ENCODE measurements around the gene CST7. TPM values are rescaled to one million over a fixed set of nuclear protein-coding genes. Genes with fewer than 3 reads are reported as not detected.

The CST7 gene
- polyA plus RNA-seq, 5 donors: 1.3 to 1.9 (median 1.4) TPM

DNA sequence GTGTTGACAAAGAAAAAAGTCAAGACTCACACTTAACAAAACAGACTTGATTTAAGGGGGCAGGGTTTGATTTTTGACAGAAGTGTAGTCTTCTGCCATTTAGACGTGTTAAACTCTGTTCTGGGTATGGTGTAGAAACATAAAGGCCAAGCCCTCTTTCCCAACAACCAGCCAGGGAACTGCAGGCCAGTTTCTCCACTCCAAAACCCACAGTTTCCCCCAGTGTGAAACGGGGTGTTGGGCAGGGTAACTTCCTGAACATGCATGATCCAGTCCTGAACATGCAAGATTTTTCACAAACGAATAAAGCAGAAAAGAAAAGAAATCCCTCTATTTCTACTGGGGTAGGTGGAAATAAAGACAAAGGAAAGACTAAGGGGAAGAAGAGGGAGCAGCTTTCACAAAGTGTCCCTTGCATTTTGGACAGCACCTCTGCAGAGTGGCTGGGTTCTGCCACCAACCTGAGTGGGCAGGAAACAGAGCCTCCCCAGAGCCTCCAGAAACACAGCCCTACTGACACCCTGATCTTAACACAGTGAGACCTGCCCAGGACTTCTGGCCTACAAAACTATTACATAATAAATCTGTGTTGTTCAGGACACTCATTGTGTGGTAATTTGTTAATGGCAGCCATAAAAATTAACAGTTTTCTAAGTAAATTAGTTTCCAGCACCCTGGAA, 36.0 kb downstream of the CST7 start:
- DNase-seq: no peak

DNA sequence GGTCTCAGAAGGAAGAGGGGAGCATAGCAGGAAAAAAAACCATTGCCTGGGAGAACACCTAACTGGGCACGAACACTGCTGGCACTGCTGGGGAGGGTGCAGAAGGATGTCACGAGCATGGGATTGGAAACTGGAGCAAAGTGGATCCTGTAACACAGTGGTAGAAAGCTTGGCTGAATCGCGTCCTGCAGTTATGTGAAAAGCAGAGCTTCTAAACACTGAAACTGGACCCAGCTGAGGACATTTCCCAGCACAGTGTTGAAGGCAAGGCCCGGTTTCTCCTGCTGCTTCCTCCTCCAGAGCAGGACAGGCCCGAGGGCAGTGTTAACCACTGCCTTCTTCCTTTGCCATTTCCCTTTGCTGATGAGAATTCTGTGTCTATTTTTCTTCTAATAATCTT, 36.7 kb downstream of the CST7 start:
- DNase-seq: no peak

DNA sequence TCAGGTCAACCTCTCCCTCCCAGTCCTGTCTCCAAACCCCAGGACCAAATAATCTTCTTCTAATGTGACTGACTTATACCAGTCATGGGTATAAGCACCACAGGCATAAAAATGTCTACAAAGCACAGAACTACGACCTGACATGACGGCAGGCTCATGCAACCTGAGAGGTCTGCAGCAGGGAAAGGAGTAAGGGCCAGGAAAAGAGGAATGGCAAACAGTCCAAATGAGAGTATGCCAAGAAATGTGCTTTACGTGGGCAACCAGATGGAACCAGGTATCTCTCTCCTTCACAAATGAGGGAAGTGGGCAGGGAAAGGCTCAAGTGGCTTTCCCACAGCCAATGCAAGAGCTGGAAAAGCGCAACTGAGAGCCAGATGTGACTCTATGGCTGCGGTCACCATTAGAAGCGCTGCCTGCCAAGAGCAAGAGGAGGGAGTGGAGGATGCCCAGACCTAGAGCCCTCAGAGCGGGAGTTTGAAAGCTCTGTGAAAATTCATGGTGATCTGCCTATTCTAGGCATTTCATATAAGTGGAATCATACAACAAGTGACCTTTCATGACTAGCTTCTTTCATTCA, 37.5 kb downstream of the CST7 start:
- DNase-seq: no peak

DNA sequence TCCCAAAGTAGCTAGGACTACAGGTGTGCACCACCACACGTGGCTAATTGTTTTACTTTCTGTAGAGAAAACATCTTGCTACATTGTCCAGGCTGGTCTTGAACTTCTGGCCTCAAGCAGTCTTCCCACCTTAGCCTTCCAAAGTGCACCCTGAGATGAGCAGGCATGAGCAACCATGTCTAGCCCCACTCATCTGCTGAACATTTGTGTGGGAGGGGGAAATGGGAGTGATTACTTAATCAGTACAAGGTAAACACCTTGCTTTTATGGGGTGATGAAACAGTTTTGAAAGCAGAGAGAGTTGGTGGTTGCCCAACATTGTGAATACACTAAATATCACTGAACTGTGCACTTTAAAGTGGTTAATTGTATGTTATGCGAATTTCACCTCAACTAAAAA, 38.2 kb downstream of the CST7 start:
- DNase-seq: no peak

DNA sequence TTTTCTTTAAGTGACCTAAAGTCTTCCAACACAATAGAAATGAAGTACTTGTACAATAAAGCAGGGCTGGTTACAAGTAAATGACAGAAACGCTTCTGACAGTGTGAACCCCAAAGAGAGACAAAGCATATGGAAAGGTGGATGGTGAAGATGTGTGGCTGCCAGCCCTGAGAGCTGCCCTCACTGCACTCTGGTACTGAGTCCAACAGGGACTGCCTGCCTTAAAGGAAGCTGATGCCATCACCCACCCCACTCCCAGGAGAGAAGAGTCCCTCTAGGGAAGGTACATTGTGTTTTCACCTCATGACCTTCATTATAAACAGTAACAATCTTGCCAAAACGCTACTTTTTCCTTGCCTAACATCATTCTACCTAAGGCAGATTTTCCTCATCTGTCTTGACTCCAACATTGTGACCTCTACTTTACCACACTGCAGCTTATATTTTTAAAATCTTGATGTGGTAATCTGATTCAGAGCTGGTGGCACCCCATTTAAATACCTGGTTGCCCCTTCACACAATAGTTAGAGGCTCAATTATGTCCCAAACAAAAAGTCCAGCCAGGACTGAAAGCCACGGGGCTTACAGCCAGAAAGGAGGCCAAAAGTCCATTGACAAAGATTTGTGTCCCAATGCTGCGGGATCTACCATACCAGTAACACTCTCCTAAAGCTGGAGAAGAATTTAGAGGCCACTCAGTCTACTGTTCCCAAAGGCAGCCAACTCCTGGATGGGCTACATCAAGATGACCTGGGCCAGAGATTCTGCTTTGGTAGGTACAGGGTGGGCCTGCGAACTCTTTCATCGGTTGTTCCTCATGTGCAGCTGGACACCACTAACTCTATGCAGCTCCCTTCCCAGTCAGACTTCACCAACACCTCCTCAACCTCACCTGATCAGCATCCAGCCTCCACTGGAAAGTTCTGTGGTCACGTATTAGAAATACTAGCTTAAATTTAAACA, 39.1 kb downstream of the CST7 start:
- no peak for DNase-seq

DNA sequence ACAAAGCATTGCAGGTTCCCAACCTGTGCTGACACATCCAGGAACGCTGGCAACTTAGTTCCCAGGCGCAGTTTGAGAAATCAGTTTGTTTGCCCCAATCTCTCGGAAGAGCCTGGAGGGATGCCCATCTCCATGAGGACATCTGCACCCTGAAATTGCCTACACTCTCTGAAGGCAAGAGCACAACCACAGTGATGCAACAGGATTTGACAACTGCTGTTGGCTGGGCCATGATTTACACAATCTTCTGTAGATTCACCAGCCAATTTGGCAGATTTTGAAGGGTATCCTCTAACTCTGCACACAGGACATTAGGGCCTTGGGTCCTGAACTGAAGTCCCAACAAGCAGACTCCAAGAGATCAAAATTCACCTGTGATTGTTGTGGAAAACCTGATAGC, 40.1 kb downstream of the CST7 start:
- DNase-seq: no peak

DNA sequence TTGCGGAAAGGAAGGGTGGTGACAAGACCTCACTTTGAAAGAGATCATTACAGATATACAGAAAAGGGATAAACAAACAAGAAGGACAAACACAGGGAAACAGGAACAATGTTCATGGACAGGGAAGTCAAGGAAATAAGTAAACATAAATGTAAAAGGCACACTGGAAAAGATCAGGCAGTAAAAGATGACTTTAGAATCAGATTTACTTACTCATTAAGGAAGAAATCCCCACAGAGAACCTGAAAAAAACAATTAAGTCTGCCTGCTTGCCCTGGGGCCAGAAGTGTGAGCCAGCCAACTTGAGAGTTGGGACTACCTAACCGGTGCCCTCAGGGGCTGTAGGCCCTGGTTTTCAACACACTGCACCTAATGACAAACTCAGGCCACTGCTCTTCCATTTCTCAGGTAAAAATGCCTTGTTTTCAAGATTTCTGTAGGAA, 41.8 kb downstream of the CST7 start:
- no peak for DNase-seq

DNA sequence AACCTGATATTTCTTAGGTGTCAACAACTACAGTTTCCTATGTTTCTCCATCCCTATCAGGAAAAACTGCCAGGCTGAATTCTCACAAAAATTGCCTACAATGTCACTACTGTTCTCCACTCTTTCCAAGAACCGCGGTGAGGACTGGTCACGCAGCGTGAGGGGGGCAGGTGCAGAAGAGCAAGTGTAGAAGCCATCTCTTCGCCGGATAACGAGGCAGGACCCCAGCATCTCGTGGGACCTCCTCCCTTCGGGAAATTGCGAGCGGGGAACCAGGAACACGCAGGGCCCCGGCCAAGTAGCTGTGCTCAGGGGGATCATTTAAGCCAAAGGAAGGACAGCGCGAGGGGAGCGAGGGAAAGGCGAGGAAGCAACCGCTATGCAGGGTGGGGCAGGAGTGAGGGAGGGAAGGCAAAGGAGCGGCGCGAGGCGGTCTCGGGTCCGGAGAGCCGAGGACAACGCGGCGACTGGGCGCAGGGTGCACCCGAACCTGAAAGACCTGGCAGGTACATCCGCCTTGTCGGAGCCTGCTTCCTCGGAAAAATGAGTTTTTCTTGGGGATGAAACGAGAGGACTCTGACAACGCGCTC, 42.9 kb downstream of the CST7 start:
- no peak for DNase-seq

DNA sequence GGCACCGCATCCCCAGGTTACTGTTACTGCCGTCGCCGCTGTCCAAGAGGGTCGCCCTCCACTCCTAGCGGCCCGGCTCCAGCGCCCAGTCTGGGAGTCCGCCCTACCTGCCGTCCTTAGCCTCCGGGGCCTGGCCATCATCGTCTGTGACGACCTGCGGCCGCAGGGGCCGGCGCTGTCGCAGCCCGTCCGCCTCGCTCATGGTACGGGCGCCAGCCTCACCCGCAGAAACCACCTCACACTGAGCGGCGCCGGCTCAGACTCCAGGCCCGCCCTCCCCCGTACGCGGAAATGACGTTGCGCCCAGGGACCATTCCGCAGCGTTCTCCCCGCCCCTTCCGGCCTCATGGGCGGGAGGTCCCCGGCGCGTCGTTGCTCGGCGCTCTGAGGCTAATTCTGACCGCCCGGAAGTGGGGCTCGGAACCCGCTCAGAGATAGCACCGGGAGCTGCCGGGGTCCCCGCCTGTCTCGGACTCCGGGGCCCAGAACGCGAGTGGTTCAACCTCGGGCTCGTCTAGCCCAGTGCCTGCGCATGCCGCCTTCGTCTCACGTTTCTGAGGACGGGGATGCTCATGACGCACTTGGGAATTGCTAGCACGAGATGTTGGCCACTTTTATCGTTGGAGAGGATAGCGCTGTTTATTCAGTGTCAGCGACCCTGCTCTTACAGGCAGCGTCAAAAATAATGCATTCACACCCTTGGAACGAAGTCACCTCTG, 43.6 kb downstream of the CST7 start, which contains the start of gene APMAP:
Gene APMAP, minus strand, starts transcription at position 265 of the 719 bp plus-strand sequence. Its CDS starts 63 bp downstream, at position 202.
- peak; percentile 94 to 95 for DNase-seq

DNA sequence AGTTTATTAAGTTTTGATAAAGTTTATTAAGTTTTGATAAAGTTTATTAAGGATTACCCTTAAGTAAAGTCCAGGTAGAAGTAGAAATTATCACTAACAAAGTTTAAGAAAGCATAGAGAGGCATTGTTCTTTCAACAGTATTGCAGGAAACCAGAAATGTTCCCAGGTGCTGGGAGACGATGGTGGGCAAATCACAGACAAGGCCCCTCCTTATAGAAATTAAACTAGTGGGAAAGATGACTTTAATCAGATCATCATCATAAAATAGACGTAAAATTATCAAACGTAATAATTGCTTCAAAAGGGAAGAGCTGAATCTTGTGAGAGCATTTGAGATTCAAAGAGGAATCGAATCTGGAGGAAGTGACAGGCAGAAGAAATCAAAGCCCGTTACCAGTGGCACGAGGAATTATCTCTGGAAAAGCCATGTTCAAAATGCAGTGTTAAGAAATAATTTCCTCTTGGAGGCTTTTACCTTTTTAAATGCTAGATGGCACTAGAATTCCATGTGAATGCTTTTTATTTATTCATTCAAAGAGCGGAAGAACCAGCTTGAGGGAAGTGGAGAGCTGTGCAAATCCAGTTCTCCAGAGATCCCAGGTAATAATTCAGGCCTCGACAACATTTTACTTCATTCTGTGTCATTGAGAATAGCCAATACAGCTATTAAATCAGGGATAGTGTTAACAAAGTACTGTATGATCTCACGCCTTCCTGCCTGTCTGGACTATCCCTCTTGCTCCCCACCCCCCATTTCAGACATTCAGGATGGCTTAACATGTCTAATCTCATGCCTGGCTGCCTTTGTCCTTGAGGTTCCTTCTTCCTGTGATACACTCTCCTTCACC, 44.5 kb downstream of the CST7 start:
- DNase-seq: peak in 1 of 2 donors; percentile 42

DNA sequence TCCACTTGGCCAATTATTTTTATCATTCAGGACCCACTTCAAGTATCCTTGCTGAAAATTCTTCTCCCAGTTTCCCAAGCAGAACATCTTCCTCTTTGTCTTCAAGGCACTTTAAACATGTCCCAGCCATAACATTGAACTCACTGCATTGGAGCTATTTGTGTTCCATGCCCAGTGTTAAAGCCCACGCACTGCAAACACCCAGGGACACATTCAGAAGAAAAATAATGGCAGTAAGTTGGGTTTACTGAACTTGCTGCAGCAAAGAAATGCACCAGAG, 45.1 kb downstream of the CST7 start:
- DNase-seq: no peak

DNA sequence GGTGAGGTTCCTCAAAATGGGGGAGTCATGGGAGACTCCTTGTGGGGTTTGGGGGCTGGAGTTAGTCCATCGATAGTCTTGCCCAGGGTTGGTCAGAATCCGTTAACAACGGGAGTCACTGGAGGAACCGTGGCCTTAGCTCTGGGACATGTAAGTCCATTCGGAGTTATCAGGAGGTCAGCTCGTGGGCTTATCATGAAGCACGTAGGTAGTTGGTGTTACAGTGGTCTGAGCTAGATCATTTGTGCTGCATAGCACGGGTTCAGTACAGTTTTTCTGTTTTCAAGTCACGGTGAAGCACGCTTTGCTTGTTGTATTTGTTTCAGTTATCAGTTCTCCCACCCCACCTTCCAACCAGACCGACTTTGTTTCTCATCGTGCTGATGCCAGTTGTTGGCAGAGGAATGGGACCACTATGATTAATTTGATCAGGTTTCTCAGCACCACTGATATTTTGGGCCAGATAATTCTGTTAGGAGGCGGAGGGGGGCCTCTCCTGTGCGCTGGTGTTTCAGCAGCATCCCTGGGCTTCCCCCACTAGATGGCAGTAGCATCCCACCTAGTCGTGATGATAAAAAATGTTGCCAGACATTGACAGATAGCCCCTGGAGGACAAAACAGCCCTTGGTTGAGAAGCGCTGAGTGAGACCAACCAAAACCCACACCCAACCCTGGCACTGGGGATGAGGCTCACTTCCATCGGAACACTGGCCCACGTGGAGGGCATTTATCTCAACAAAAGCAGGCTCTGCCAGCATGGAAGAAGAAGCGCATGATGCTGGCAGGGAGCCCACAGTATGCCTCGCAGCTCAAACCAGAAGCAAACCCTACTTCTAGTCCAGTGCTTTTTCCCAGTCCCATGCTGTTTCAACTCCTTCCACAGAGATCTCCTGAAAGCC, 45.6 kb downstream of the CST7 start:
- peak; percentile 72 to 83 for DNase-seq

DNA sequence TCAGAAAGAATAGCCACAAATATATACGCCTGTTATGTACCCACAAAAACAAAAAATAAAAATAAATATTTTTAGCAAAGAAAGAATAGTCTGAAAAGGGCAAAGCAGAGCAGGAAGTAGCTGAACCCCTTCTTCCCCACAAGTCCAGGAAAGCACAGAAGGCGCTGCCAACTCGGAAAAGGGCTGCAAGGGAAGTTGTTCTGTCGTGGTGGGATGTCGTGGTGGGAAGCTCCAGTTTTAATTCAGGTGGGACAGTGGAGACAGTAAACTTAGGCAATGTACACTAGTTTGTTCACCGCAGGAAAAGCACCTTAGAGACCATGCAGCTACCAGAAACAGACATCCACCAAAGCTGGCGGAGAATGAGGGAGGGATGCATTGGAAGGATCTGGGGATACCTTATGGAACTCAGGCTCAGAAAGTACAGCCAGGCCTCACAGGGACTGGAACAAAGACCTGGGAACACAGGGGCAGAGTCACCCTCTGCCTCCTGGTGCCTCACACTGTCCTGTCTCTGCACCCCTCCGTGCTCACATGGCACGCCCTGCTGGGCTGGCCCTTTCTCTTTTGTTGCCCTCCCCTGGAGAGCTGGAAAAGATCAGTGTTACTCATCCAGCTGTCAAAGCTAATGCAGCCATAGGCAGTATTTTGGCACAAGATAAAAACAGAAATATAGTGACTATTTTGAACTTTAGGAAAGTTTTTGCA, 46.8 kb downstream of the CST7 start:
- DNase-seq: no peak

DNA sequence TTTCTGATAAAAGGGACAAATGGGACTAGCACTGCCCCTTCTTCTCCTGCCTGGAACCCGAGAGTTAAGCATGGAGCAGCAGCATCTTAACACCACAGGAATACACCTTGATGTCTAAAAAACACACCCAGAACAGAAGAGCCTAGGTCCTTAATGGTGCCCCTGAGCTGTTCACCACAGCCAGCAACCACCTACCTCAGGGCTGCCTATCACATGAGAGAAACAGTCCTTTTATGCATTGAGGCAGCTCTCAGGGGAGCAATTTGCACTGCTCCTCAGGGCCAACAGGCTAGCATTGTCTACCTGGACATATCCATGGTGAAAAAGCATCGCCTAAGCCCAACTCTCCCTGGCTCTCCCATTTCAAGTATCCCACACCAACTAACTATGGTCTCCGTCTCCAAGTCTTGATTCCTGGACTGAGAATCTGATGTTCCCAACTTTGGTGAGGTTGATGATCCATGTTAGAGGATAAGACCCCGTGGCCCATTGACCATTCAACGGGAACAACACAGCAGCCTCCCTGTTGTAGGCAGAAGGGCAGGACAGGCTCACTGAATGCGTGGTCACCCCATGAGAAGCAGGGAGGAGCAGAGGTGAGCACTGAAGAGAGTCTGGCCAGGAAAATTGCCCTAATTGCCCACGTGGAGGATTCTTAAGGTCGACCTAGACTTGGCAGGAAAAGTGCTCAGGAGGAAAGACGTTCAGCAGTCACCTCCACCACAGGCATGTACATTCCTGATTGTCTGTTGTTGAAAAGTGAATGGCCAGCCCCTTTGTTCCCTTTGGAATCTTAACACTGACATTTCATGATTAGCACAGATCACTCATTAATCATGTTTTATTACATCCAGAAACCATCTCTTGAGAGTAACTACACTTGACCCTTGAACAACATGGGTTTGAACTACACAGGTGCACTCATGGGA, 47.6 kb downstream of the CST7 start:
- no peak for DNase-seq

DNA sequence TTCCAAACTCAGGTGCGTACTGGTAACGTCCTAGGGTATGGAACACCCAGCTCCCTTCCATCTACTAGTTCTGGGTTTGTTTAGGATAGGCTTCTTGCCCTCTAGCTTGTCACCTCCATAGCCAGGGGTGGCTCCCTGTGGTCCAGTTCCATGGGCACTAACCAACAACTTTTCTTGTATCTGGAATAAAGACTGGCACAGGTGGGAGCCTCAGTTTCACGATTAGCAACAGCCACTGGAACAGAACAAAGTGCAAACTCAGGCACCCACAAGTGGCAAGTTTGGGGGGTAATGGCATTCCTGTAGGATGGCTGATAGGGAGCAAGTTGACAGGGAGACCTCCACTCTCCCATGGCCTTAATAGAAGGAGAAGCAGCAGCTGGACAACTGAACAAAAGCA, 49.1 kb downstream of the CST7 start:
- DNase-seq: no peak

DNA sequence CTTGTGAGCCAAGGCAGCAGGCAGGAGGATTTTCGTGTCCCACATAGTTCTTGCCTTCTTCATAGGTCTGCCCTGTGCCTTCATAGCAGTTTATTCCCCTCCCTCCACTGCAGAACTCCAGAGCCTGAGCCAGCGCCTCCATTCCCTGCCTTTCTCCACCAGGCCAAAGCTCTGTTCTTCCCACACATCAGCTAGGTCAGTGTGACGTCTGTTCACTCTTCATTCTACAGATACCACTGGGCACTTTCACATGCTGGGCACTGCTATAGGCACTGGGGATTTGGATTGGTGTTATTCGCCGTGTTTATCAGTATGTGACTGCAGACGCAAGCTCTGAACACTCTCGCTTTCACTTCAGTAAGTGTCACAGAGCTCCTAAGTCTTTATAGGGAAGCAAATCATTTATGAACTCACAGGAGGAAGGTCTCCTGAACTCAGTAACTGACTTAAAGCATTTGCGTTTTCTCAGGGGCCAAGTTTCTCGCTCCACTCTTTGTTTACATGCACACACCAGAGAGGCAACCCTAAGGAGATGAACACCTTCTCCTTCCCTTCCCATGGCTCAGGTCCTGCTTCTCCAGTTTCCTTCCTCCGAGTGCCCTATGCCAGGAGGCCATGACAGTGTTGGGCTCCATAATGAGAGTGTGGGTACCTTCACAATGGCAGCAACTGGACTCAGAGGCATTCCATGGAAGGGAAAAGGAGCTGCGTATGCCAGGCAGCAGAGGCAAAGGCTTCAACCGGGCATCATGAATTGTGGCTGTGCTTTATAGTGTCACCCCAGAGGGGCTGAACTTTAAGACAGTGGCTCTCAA, 49.8 kb downstream of the CST7 start:
- DNase-seq: no peak

DNA sequence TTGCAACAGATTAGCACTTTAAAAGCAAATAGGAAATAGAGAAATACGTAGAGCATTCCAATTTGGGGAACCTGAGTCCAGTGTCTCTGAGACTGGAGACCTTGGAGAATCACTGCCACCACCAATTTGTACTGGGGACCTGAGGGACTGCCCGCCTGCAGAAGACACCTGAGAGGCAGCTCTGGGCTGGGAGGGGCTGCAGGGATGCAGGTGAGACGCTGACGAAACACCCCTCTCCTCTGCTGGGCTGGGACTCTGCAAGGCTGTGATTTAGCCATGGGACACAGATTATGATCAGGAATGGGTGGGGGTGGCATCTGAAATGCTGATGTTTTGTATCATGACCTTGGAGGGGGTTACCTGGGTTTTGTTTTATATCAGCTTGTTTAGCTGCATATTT, 50.5 kb downstream of the CST7 start:
- DNase-seq: no peak

Data from right lung (tissue), 5 donors.